Neural progenitor cell (in vitro differentiated cells): ENCODE results near the gene EPN2. TPM values are rescaled to one million over a fixed set of nuclear protein-coding genes. Genes with fewer than 3 reads are reported as not detected.

ENCODE experiments used
- DNase-seq: peaks from one replicate; pipeline ENCODE4 v3.0.0-alpha.2; 2016; ENCODE audit warnings: low spot score
- H2AFZ ChIP-seq: fragments of 200-600 bp; sonication (generic); replicated peaks from 2 replicates; pipeline ENCODE4 v1.6.1; 2016; ENCODE audit warnings: antibody characterized with exemption
- H3F3A ChIP-seq: fragments of 200-600 bp; sonication (generic); 2 replicates; pipeline ENCODE4 v1.6.1; 2016; ENCODE audit warnings: antibody characterized with exemption, low read depth
- H3K27ac ChIP-seq: fragments of 200-600 bp; sonication (generic); 2 replicates; pipeline ENCODE4 v1.5.1; 2016; ENCODE audit warnings: mild to moderate bottlenecking
- H3K27me3 ChIP-seq: fragments of 200-600 bp; sonication (generic); 2 replicates; pipeline ENCODE4 v1.6.1; 2016; ENCODE audit warnings: mild to moderate bottlenecking, moderate library complexity
- H3K36me3 ChIP-seq: fragments of 200-600 bp; sonication (generic); 2 replicates; pipeline ENCODE4 v1.5.1; 2016
- H3K4me1 ChIP-seq: fragments of 200-600 bp; sonication (generic); 2 replicates; pipeline ENCODE4 v1.6.1; 2016; ENCODE audit warnings: mixed run types
- H3K4me2 ChIP-seq: fragments of 200-600 bp; sonication (generic); 2 replicates; pipeline ENCODE4 v1.6.1; 2016
- H3K4me3 ChIP-seq: fragments of 200-600 bp; sonication (generic); 2 replicates; pipeline ENCODE4 v1.5.1; 2016
- H3K79me2 ChIP-seq: fragments of 200-600 bp; sonication (generic); 2 replicates; pipeline ENCODE4 v1.6.1; 2016; ENCODE audit warnings: low read depth
- H3K9ac ChIP-seq: fragments of 200-600 bp; sonication (generic); 2 replicates; pipeline ENCODE4 v1.6.1; 2016
- H3K9me3 ChIP-seq: fragments of 200-600 bp; sonication (generic); 2 replicates; pipeline ENCODE4 v1.5.1; 2016; ENCODE audit warnings: low read depth
- H4K20me1 ChIP-seq: fragments of 200-600 bp; sonication (generic); 2 replicates; pipeline ENCODE4 v1.6.1; 2016; ENCODE audit warnings: low read depth
- H3K27ac Mint-ChIP-seq: 3 replicates; pipeline ENCODE4 v1.8.0; 2021; ENCODE audit warnings: mixed read lengths
- H3K27me3 Mint-ChIP-seq: 2 replicates; pipeline ENCODE4 v1.8.0; 2022; ENCODE audit warnings: low read depth, mild to moderate bottlenecking, inconsistent platforms, moderate library complexity, mixed read lengths; ENCODE audit not compliant: insufficient read depth
- H3K36me3 Mint-ChIP-seq: 3 replicates; pipeline ENCODE4 v1.8.0; 2021; ENCODE audit warnings: mixed read lengths
- H3K4me1 Mint-ChIP-seq: 3 replicates; pipeline ENCODE4 v1.8.0; 2021; ENCODE audit warnings: mixed read lengths
- H3K4me3 Mint-ChIP-seq: 3 replicates; pipeline ENCODE4 v1.8.0; 2021; ENCODE audit warnings: mild to moderate bottlenecking, moderate library complexity, mixed read lengths
- H3K9me3 Mint-ChIP-seq: 3 replicates; pipeline ENCODE4 v1.8.0; 2020; ENCODE audit warnings: mixed read lengths
- EZH2 ChIP-seq: fragments of 200-600 bp; sonication (generic); IDR thresholded peaks from 2 replicates; pipeline ENCODE4 v1.6.1; 2017; ENCODE audit warnings: antibody characterized with exemption, mild to moderate bottlenecking, moderate library complexity
- EZH2phosphoT487 ChIP-seq: fragments of 200-600 bp; sonication (generic); IDR thresholded peaks from 2 replicates; pipeline ENCODE4 v1.6.1; 2017; ENCODE audit warnings: antibody characterized with exemption
- total RNA-seq: library from RNA; depleted of rRNA; stranded (reverse); fragments of >200 nt; gene quantifications from 2 replicates; pipeline ENCODE4 v1.2.3, GENCODE V29; 2015; ENCODE audit warnings: low replicate concordance
- TF ChIP-seq, protein P1 (sequence below): fragments of 200-600 bp; sonication (generic); IDR thresholded peaks from 2 replicates; pipeline ENCODE4 v1.5.1; 2017; ENCODE audit warnings: antibody characterized with exemption, mild to moderate bottlenecking

Gene EPN2
- total RNA-seq, 1 donor from 2014 or later, result 30.5 TPM

DNA sequence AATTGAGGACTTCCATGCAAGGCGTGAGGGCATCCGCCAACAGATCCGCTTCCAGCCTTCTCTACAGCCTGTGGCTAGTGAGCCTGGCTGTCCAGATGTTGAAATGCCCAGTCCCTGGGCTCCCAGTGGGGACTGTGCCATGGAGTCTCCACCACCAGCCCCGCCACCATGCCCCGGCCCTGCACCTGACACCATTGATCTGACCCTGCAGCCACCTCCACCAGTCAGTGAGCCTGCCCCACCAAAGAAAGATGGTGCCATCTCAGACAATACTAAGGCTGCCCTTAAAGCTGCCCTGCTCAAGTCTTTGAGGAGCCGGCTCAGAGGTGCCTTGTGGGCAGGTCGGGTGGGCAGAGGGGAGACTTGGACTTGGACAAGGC is 144.2 kb downstream of the EPN2 start:
- Histone ChIP-seq H3K9ac (no peak overlapping the region), H3K27ac (no peak overlapping the region), H3K36me3 (peaks cover 4% of the 10 kb centered on the region), H3K4me3 (no peak overlapping the region), H3K27me3 (no peaks in the 10 kb centered on the region), H3K79me2 (peaks cover 39% of the 10 kb centered on the region), H3K4me1 (peaks cover 4% of the 10 kb centered on the region), H4K20me1 (peaks cover 30% of the 10 kb centered on the region), H2AFZ (no peak overlapping the region), H3K4me2 (no peak overlapping the region), H3K9me3 (no peaks in the 10 kb centered on the region), H3F3A (peaks cover 28% of the 10 kb centered on the region)
- H3K4me3 Mint-ChIP-seq, result peak overlapping the region; percentile 50
- TF ChIP-seq EZH2, result no peak
- TF ChIP-seq, protein P1, sequence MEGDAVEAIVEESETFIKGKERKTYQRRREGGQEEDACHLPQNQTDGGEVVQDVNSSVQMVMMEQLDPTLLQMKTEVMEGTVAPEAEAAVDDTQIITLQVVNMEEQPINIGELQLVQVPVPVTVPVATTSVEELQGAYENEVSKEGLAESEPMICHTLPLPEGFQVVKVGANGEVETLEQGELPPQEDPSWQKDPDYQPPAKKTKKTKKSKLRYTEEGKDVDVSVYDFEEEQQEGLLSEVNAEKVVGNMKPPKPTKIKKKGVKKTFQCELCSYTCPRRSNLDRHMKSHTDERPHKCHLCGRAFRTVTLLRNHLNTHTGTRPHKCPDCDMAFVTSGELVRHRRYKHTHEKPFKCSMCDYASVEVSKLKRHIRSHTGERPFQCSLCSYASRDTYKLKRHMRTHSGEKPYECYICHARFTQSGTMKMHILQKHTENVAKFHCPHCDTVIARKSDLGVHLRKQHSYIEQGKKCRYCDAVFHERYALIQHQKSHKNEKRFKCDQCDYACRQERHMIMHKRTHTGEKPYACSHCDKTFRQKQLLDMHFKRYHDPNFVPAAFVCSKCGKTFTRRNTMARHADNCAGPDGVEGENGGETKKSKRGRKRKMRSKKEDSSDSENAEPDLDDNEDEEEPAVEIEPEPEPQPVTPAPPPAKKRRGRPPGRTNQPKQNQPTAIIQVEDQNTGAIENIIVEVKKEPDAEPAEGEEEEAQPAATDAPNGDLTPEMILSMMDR, result no peak
- TF ChIP-seq EZH2phosphoT487, result no peak
- H3K27ac Mint-ChIP-seq, result no peak overlapping the region
- peaks cover 25% of the 10 kb centered on the region for H3K4me1 Mint-ChIP-seq
- H3K9me3 Mint-ChIP-seq, result no peaks in the 10 kb centered on the region
- no peak for DNase-seq
- peaks cover 11% of the 10 kb centered on the region for H3K27me3 Mint-ChIP-seq
- H3K36me3 Mint-ChIP-seq, result peaks cover 32% of the 10 kb centered on the region

DNA sequence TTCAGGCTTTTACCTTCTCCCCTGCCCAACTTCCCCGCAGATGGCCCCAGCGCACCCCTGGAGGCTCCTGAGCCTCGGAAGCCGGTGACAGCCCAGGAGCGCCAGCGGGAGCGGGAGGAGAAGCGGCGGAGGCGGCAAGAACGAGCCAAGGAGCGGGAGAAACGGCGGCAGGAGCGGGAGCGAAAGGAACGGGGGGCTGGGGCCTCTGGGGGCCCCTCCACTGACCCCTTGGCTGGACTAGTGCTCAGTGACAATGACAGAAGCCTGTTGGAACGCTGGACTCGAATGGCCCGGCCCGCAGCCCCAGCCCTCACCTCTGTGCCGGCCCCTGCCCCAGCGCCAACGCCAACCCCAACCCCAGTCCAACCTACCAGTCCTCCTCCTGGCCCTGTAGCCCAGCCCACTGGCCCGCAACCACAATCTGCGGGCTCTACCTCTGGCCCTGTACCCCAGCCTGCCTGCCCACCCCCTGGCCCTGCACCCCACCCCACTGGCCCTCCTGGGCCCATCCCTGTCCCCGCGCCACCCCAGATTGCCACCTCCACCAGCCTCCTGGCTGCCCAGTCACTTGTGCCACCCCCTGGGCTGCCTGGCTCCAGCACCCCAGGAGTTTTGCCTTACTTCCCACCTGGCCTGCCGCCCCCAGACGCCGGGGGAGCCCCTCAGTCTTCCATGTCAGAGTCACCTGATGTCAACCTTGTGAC is 144.7 kb downstream of the EPN2 start:
- Histone ChIP-seq H3K79me2 (peaks cover 35% of the 10 kb centered on the region), H3K36me3 (peaks cover 4% of the 10 kb centered on the region), H3K4me2 (no peak overlapping the region), H3F3A (peaks cover 29% of the 10 kb centered on the region), H3K4me1 (peaks cover 10% of the 10 kb centered on the region), H2AFZ (no peak overlapping the region), H3K27ac (no peak overlapping the region), H3K4me3 (no peak overlapping the region), H3K27me3 (no peaks in the 10 kb centered on the region), H3K9ac (no peak overlapping the region), H4K20me1 (peaks cover 30% of the 10 kb centered on the region), H3K9me3 (no peaks in the 10 kb centered on the region)
- DNase-seq, result no peak
- H3K27me3 Mint-ChIP-seq, result peaks cover 11% of the 10 kb centered on the region
- TF ChIP-seq, protein P1, result no peak
- no peak for TF ChIP-seq EZH2
- H3K4me1 Mint-ChIP-seq, result peaks cover 27% of the 10 kb centered on the region
- H3K27ac Mint-ChIP-seq, result no peak overlapping the region
- no peak overlapping the region for H3K4me3 Mint-ChIP-seq
- no peaks in the 10 kb centered on the region for H3K9me3 Mint-ChIP-seq
- peaks cover 32% of the 10 kb centered on the region for H3K36me3 Mint-ChIP-seq

DNA sequence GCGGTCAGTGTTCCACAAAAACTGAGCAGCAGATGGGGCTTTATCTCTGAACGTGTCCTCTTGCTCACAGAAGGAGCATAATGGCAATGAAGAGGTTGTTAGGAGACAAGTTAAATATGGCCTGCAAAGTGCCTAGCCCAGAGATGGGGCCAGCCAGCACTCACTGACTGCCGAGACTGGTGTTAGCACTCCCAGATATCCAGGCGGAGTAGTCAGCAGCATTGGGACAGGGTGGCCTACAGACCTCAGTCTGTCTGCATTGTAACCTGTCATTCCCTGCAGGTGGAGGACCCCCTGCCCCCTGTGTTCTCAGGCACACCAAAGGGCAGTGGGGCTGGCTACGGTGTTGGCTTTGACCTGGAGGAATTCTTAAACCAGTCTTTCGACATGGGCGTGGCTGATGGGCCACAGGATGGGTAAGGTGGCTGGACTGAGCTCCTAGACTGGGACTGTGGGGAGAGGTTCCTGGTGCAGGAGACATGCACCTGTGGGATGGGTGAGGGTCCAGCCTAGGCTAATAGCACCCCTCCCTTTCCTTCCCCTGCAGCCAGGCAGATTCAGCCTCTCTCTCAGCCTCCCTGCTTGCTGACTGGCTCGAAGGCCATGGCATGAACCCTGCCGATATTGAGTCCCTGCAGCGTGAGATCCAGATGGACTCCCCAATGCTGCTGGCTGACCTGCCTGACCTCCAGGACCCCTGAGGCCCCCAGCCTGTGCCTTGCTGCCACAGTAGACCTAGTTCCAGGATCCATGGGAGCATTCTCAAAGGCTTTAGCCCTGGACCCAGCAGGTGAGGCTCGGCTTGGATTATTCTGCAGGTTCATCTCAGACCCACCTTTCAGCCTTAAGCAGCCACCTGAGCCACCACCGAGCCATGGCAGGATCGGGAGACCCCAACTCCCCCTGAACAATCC is 145.6 kb downstream of the EPN2 start:
- Mint-ChIP-seq H3K9me3 (no peaks in the 10 kb centered on the region), H3K27me3 (peaks cover 11% of the 10 kb centered on the region), H3K4me3 (no peak overlapping the region), H3K27ac (no peak overlapping the region), H3K4me1 (peaks cover 34% of the 10 kb centered on the region), H3K36me3 (peaks cover 32% of the 10 kb centered on the region)
- no peak for DNase-seq
- H4K20me1 ChIP-seq, result peaks cover 30% of the 10 kb centered on the region
- no peak overlapping the region for H2AFZ ChIP-seq
- H3K9me3 ChIP-seq, result no peaks in the 10 kb centered on the region
- no peak overlapping the region for H3K27ac ChIP-seq
- H3K4me1 ChIP-seq, result peaks cover 19% of the 10 kb centered on the region
- no peak overlapping the region for H3K9ac ChIP-seq
- TF ChIP-seq, protein P1, result no peak
- TF ChIP-seq EZH2, result no peak
- TF ChIP-seq EZH2phosphoT487, result no peak
- H3K27me3 ChIP-seq, result no peaks in the 10 kb centered on the region
- H3F3A ChIP-seq, result peaks cover 24% of the 10 kb centered on the region
- H3K4me3 ChIP-seq, result no peak overlapping the region
- peaks cover 31% of the 10 kb centered on the region for H3K79me2 ChIP-seq
- H3K4me2 ChIP-seq, result no peak overlapping the region
- peaks cover 4% of the 10 kb centered on the region for H3K36me3 ChIP-seq
